ENCODE measurements around the gene NEUROD4.

DNA sequence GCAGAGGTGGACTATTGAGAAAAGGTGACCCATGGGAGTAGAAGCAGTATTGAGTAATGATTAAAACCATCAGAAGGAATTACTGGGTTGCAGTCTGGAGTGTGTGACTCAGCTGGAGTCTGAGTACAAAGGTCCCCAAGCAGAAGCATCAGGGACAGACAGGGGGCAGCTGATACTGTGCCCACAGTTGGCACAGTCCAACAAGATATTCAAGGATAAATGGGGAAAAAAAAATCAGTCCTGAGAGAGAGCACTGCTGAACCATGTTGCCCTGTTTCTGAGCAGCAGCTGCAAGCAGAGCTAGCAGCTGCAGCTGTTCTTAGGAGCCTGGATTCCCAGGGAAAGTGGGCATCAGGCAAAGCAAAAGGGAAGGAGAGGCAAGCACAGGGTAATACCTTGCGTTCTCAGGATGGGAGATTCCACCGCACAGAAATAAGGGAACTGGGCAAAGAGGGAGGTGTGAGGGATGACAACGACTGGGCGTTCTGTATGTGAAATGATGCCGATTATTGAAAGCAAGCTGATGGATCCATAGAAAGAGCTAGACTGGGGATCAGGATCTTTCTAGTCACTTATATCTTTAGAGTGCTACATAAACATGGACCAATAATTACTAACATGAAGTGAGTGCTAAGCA, 17.7 kb downstream of the NEUROD4 start:
- TF ChIP-seq, protein P1, sequence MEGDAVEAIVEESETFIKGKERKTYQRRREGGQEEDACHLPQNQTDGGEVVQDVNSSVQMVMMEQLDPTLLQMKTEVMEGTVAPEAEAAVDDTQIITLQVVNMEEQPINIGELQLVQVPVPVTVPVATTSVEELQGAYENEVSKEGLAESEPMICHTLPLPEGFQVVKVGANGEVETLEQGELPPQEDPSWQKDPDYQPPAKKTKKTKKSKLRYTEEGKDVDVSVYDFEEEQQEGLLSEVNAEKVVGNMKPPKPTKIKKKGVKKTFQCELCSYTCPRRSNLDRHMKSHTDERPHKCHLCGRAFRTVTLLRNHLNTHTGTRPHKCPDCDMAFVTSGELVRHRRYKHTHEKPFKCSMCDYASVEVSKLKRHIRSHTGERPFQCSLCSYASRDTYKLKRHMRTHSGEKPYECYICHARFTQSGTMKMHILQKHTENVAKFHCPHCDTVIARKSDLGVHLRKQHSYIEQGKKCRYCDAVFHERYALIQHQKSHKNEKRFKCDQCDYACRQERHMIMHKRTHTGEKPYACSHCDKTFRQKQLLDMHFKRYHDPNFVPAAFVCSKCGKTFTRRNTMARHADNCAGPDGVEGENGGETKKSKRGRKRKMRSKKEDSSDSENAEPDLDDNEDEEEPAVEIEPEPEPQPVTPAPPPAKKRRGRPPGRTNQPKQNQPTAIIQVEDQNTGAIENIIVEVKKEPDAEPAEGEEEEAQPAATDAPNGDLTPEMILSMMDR (conservative IDR thresholded peaks at IDR 0.05), result no peak
- no peak for TF ChIP-seq EZH2 (IDR thresholded peaks at IDR 0.05; ENCODE audit: low read depth)
